GM19328 (cell line): ENCODE measurements around the gene NINJ2.
"Not testable (repeated sequence)": the region's sequence is repeated elsewhere in the genome, so short reads cannot be mapped to it uniquely, and the experiment has no call there.

Source experiments
- ATAC-seq: cut with Tn5 transposase; IDR thresholded peaks from one replicate; pipeline ENCODE4 v1.9.1; 2021; ENCODE audit warnings: mild to moderate bottlenecking, moderate library complexity; ENCODE audit not compliant: unreplicated experiment

Gene NINJ2

GRCh38 chr12:588024-588322 is 75.3 kb downstream of the NINJ2 start:
- ATAC-seq = no peak

- ATAC-seq = no peak
Measured at GRCh38 chr12:587132-588023, 75.9 kb downstream of the NINJ2 start.

DNA sequence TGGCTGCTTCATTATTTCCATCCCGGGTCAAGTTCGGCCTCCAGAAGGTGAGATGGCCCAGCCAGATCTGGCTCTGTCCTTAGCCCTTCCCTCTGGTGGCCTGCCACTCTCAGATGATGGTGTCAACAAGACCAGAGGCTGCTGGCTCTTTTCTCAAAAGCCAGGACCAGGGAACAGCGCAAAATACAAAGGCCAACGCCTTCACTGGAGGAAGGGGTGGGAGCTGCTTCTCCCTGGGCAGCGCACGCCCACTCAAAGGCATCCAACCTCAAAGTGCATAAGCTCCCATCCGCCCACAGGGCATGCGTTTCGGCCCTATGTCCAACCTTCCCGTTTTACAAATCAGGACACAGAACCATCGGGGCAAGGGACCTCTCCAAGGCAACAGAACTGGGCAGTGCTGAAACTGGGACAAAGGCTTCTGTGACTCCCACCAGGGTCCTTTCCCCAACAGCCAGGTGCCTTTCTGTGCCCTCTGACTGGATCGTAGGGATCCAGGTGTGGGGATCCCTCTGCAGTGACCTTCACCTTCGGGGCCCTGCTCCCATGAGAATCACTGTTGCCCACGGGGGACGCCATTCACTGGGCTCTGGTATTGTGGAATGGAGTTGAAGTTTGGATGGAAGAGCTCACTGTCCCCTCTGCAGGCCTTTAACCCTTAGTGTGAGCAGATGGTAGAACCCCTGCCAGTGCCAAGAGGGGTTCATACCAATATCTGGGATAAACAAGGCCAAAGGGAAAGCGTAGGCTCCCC is 76.8 kb downstream of the NINJ2 start:
- no peak for ATAC-seq

- ATAC-seq = no peak
Measured at GRCh38 chr12:585062-586061, 77.9 kb downstream of the NINJ2 start.

- no peak for ATAC-seq
Measured at GRCh38 chr12:583251-583869, 79.9 kb downstream of the NINJ2 start.

DNA sequence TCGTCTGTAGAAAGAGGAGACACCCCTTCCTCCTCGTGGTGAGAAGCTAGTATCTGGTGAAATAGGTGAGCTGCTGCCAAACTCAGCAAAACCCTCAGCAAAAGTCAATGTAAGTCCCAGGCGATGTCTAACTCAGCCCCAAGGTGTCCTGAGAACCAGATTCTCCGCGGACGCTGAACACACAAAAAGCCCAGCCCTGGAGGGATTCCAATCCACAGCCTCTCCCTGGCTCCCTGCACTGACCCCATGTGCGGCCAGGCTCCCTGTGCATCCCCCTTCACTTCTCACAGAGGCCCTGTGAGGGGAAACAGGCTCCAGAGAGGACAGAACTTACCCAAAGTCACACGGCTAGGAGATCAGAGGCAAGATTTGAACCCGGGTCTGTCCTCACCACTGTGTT is 81.5 kb downstream of the NINJ2 start:
- no peak for ATAC-seq

GRCh38 chr12:581321-581720 is 81.9 kb downstream of the NINJ2 start:
- ATAC-seq = no peak

- no peak for ATAC-seq
Measured at GRCh38 chr12:580813-581212, 82.4 kb downstream of the NINJ2 start.

GRCh38 chr12:579420-580110 is 83.7 kb downstream of the NINJ2 start:
- no peak for ATAC-seq

DNA sequence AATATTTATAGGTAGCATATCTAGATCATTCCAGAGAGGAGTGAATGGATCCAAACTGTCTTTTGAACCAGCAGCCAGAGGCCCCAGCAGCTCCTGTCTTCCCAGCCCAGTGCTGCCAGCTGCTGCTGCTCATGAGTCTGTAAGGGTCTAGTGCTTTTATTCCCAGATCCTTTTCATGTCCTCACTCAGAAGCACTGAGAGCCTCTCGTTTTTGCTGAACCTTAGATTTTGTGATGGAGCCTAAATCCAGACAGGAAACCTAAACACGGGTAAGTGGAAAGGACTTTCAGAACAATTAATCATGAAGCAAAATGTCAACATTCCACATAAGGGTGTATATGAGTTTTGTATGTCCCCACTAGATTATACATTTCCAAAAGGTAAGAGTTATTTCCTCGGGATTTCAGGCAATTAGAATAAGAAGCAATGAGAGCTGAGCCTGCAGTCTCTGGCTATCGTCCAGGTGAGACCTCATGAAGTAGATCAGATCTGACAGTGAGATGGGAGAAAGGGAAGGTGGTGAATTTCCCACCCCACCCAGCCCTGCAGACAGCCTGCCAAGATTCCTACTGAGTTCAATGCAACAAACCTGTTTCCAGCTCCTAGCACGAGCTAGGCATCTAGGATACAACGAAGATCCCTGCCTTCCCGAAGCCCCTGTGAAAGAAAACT is 84.4 kb downstream of the NINJ2 start:
- ATAC-seq = no peak

GRCh38 chr12:577994-578747 is 85.1 kb downstream of the NINJ2 start:
- not testable (repeated sequence) for ATAC-seq

DNA sequence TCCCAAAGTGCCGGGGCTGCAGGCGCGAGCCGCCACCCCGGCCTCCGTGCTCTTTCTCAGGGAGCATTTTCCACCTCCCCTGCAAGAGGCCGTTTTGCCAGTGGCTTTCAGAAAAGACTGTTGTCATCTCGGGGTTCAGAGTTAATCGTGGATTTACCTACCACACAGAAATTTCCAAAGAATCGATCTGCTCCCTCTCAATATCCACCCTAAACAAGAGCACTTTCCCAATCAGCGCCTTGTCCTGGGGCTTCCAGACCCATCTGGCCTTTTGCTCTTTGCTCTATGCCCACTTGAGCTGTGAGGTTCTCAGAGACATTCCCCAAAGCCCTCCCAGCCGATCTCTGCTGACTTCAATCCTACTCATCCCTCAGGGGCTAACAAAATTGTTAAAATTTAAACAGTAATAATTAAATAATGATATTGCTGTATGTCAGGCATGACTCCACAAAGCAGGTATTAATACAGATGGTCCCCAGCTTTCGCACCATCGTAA is 86.6 kb downstream of the NINJ2 start:
- no peak for ATAC-seq

DNA sequence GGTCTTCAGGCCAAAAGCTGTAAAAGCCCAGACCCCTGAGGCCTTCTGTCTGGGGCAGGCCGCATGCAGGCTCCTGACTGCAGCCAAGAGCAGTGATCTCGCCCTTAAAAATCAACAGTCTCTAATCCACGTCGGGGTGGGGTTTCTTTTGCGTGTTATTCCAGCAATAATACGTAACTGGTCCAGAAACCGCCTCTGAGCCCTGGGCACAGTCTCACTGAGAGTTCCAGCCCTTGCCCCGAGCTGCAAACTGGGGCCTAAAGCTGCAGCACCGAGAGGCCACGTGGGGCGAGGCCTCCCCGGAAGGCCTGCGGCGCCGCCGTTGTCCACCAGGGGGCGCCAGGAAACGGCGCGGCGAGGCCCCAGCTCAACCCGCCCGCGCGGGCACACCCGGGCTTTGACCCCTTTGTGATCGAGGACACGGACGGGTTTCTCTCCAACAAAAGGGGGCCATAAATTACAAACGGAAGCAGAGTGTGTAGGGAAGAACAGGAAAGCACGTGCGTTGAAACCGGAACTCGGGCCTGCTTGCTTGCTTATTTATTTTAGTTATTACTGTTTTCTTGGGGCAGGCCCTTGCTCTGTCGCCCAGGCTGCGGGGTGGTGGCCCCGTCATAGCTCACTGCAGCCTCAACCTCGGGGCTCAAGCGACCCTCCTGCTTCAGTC is 87.2 kb downstream of the NINJ2 start:
- no peak for ATAC-seq

- ATAC-seq = no peak
Measured at GRCh38 chr12:575129-575502, 88.1 kb downstream of the NINJ2 start.

DNA sequence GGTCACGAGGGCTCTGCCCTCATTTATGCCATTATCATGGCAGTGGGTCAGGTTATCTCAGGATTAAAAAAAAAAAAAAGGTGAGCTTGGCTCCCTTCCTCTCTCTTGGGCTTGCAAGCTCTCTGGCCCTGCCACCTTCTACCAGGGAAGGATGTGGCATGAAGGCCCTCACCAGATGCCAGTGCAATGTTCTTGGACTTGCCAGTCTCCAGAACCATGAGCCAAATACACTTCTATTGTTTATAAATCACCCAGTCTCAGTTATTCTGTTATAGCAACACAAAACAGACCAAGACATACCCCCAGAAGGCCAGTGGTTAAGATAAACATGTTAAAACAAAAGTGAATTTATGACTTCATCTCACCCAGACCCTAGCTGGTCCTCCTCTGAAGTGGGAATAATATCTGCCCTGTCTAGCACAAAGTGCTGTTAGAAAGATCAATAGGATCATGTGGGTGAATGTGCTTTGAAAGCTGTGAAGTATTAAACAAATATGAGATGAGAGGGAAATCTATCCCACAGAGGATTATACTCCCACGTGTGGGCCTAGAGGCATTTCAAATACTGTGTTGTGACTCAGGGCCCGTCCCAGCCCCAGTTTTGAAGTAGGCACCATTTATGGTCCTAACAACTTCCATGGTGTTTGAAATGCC is 88.6 kb downstream of the NINJ2 start:
- no peak for ATAC-seq

GRCh38 chr12:573232-573631 is 90.0 kb downstream of the NINJ2 start:
- no peak for ATAC-seq

- no peak for ATAC-seq
Measured at GRCh38 chr12:572532-572899, 90.7 kb downstream of the NINJ2 start.
